ENCODE results near the gene KLRC4. TPM values are rescaled to one million over a fixed set of nuclear protein-coding genes. Genes with fewer than 3 reads are reported as not detected.
"Not testable (repeated sequence)": the region's sequence is repeated elsewhere in the genome, so short reads cannot be mapped to it uniquely, and the experiment has no call there.

KLRC4 gene
- total RNA-seq, 1 donor from 2014 or later: not detected

DNA sequence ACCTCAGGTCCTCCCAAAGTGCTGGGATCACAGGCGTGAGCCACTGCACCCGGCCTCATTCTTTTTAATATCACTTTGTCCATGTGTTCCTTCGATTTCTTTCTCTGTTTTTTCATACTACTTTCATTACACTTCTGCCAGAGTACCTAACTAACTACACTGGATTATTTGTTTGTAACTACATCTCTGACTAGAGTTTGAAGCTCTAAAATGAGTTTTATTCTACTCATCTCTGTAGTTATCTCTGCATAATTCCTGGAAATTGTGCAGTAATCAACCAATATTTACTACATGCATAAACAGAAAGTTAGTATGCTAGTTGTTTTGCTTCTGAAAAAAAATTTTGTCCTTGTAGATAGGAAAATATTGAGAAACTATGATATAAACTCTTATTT is 34.9 kb downstream of the KLRC4 start:
- peaks cover 2% of the 10 kb centered on the region for H3K27me3 Mint-ChIP-seq (ENCODE audit: unreplicated experiment)
- TF ChIP-seq, protein P1, sequence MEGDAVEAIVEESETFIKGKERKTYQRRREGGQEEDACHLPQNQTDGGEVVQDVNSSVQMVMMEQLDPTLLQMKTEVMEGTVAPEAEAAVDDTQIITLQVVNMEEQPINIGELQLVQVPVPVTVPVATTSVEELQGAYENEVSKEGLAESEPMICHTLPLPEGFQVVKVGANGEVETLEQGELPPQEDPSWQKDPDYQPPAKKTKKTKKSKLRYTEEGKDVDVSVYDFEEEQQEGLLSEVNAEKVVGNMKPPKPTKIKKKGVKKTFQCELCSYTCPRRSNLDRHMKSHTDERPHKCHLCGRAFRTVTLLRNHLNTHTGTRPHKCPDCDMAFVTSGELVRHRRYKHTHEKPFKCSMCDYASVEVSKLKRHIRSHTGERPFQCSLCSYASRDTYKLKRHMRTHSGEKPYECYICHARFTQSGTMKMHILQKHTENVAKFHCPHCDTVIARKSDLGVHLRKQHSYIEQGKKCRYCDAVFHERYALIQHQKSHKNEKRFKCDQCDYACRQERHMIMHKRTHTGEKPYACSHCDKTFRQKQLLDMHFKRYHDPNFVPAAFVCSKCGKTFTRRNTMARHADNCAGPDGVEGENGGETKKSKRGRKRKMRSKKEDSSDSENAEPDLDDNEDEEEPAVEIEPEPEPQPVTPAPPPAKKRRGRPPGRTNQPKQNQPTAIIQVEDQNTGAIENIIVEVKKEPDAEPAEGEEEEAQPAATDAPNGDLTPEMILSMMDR (IDR thresholded peaks at IDR 0.05; ENCODE audit: unreplicated experiment): no peak
- peaks cover 22% of the 10 kb centered on the region for H3K4me1 Mint-ChIP-seq (ENCODE audit: unreplicated experiment)
- no peaks in the 10 kb centered on the region for H3K36me3 Mint-ChIP-seq (ENCODE audit: low read depth, unreplicated experiment)
- no peak overlapping the region for H3K27ac Mint-ChIP-seq (ENCODE audit: unreplicated experiment)
- no peaks in the 10 kb centered on the region for H3K9me3 Mint-ChIP-seq (ENCODE audit: unreplicated experiment)
- H3K4me3 Mint-ChIP-seq (ENCODE audit: unreplicated experiment): no peak overlapping the region
- DNase-seq (ENCODE audit: low spot score): no peak

DNA sequence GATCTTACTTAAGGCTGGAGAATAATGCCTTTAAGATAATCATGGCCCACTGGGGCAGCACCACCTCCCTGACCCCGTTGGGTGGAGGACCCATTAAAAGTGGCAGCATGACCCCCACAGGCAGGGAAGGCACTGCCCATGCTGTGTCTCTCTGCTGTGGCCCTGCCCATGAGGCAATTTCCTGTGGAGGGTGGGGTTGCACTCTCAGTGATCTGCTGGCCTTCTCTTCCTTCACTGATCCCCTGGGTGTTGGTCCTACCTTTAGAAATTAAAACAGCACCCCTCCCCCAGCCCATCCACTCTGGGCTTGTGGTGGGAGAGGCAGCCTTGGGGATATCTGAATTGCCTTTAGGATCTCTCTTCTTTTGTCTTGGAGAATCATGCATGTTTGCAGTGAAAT is 37.0 kb downstream of the KLRC4 start:
- Mint-ChIP-seq H3K27ac (ENCODE audit: unreplicated experiment) (no peak overlapping the region), H3K4me1 (ENCODE audit: unreplicated experiment) (peaks cover 22% of the 10 kb centered on the region)
- TF ChIP-seq, protein P1 (IDR thresholded peaks at IDR 0.05; ENCODE audit: unreplicated experiment): no peak

DNA sequence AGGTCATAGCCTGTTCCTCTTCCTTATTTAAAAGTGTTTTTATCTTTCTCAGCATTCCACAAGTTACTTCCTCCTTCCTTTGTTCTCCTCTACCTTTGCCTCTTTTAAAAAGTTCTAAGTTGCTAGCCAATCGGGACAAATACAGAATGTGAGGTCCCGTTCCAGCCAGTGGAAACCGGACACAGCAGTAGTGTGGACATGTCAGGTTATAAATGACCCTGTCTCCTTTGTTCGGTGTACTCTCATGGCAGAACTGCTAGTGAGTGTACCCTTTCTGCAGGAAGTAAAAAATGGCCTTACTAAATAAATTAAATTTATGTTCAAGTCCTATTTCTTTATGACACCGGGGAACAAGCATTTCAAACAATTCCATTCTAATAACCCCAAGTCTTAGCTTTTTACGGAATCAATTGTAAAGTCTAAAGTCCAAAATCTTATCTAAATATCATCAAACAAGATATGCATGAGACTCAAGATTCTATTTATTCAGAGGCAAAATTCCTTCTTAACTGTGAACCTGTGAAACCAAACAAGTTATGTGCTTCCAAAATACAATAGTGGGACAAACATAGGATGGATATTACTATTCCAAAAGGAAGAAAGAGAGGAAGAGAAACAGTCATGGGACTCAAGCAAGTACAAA is 37.5 kb downstream of the KLRC4 start:
- not testable (repeated sequence) for H3K9me3 Mint-ChIP-seq (ENCODE audit: unreplicated experiment); DNase-seq (ENCODE audit: low spot score); H3K36me3 Mint-ChIP-seq (ENCODE audit: low read depth, unreplicated experiment); H3K4me3 Mint-ChIP-seq (ENCODE audit: unreplicated experiment); H3K27me3 Mint-ChIP-seq (ENCODE audit: unreplicated experiment)
- H3K27ac Mint-ChIP-seq (ENCODE audit: unreplicated experiment): peak overlapping the region; percentile 11
- peaks cover 22% of the 10 kb centered on the region for H3K4me1 Mint-ChIP-seq (ENCODE audit: unreplicated experiment)

More for the DNA sequence above, 37.0 kb downstream of the KLRC4 start:
- H3K36me3 Mint-ChIP-seq (ENCODE audit: low read depth, unreplicated experiment): no peaks in the 10 kb centered on the region
- DNase-seq (ENCODE audit: low spot score): no peak
- peaks cover 2% of the 10 kb centered on the region for H3K27me3 Mint-ChIP-seq (ENCODE audit: unreplicated experiment)
- H3K9me3 Mint-ChIP-seq (ENCODE audit: unreplicated experiment): no peaks in the 10 kb centered on the region
- H3K4me3 Mint-ChIP-seq (ENCODE audit: unreplicated experiment): no peak overlapping the region

DNA sequence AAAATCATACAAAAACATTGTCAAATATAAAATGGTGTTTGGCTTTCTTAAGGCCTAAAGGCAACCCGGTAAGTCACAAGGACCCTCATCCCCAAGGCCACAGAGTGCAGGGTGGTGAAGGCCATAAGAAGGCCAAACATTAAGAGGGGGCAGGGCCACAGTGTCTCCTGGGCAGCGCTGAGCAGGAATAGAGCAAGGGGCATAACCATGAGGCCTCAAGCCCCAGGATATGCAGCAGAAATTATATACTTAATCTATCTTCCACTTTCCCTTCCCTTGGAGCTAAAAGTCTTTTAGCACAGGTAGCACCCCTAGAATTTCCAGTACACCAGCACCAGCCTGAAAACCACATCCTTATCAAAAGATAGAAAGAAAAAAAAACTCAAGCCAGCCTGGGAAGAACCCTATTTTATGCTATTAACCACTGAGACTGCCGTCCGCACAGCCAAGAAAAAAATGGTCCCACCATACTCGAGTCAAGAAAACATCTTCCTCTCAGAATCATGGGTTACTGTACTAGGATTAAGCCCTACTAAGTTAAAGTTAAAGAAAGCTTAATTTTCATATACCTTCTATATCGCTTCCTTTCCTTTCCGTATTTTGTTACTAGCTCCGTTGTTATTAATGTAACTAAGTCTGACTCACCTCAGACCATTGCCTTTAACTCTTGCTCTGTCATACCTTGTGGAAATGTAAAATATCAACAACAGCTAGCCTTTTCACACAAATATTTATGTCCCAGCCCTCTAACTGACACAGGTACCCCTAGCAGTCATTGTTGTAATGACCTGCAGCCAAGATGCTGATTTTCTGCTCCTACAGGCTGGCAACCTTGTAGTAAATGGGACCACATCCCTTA is 39.8 kb downstream of the KLRC4 start:
- TF ChIP-seq, protein P1 (IDR thresholded peaks at IDR 0.05; ENCODE audit: unreplicated experiment): no peak
- no peak overlapping the region for H3K27ac Mint-ChIP-seq (ENCODE audit: unreplicated experiment)
- peaks cover 2% of the 10 kb centered on the region for H3K27me3 Mint-ChIP-seq (ENCODE audit: unreplicated experiment)
- DNase-seq (ENCODE audit: low spot score): no peak
- H3K4me3 Mint-ChIP-seq (ENCODE audit: unreplicated experiment): no peak overlapping the region
- H3K4me1 Mint-ChIP-seq (ENCODE audit: unreplicated experiment): peaks cover 22% of the 10 kb centered on the region
- no peaks in the 10 kb centered on the region for H3K36me3 Mint-ChIP-seq (ENCODE audit: low read depth, unreplicated experiment)
- no peaks in the 10 kb centered on the region for H3K9me3 Mint-ChIP-seq (ENCODE audit: unreplicated experiment)

DNA sequence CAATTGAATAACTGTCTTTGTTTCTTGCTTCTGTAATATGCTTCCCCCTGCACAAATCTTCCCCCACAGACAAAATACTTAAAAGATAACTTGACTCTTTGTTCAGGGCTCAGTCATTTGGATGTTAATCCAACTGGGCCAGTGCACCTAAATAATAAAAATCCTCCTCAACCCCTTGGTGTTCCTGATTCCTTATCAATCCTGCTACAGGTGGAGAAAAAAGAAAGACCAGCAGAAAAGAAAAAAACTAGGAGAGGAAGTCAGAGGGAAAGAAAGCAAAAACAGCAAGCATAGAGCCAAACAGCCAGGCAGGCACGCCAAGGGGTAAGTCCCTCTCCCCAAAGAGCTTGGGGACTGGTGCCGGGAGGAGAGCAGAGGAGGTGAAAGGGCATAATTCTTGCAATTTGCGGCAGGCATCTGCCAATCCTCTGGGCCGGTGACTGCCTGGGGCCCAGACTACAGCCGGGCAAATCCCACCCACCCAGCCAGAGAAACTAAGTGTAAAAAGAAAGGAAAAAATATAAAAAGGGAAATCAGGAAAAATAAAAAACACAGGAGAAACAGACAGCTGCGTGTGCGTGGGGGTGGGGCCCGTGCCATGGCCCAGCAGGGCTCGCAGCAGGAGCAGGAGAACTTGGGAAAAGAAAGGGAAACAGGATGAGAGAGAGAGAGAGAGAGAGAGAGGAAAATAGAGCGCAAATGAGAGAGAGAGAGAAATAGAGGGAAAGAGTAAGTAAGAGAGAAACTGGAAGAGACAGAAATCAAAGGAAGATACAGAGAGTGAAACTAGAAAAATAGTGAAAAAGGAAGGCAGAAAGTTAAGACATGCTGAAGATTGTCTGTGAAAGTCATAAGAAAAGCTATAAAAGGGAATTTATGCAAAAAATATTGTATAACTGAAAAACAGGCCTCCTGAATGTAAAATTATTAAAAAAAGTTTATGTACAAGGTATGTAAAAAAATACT is 41.1 kb downstream of the KLRC4 start:
- no peak for DNase-seq (ENCODE audit: low spot score)
- H3K4me3 Mint-ChIP-seq (ENCODE audit: unreplicated experiment): no peak overlapping the region
- TF ChIP-seq, protein P1 (IDR thresholded peaks at IDR 0.05; ENCODE audit: unreplicated experiment): no peak
- H3K36me3 Mint-ChIP-seq (ENCODE audit: low read depth, unreplicated experiment): no peaks in the 10 kb centered on the region
- no peaks in the 10 kb centered on the region for H3K9me3 Mint-ChIP-seq (ENCODE audit: unreplicated experiment)
- H3K4me1 Mint-ChIP-seq (ENCODE audit: unreplicated experiment): peaks cover 22% of the 10 kb centered on the region
- peaks cover 2% of the 10 kb centered on the region for H3K27me3 Mint-ChIP-seq (ENCODE audit: unreplicated experiment)
- H3K27ac Mint-ChIP-seq (ENCODE audit: unreplicated experiment): no peak overlapping the region

DNA sequence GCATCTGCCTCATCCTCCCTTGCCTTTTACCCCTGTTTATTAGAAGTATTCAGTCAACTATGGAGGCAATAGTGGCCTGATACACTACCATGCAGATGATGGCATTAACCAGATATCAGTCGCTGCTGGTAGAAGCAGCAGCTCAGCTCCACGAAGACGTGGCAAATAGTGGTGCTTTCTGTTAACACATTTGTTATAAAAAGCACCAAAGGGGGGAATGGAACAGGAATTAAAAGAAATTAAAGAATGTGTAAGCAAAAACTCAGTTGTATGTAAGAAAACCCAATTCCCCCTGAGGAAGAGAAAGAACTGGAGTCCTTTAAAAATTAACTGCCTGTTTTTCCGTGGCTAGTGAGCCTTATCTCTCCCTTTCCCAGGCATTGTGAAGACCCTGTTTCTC is 41.8 kb downstream of the KLRC4 start:
- DNase-seq (ENCODE audit: low spot score); H3K4me3 Mint-ChIP-seq (ENCODE audit: unreplicated experiment); H3K27me3 Mint-ChIP-seq (ENCODE audit: unreplicated experiment); H3K9me3 Mint-ChIP-seq (ENCODE audit: unreplicated experiment); H3K36me3 Mint-ChIP-seq (ENCODE audit: low read depth, unreplicated experiment); H3K27ac Mint-ChIP-seq (ENCODE audit: unreplicated experiment): not testable (repeated sequence)
- H3K4me1 Mint-ChIP-seq (ENCODE audit: unreplicated experiment): peaks cover 22% of the 10 kb centered on the region

Data from endothelial cell (in vitro differentiated cells).